Testis (tissue), 2 donors: Measurements from ENCODE around the gene NRXN3.

Experiments used
- CTCF ChIP-seq, 3 experiments: fragments of 450-650 bp in 2 of 3; fragments of 200-600 bp in 1 of 3; sonication (generic) in 1 of 3; IDR thresholded peaks; one replicate each; pipeline ENCODE4 v1.5.1; 2016 to 2019; ENCODE audit warnings: antibody characterized with exemption in 3 of 3, mild to moderate bottlenecking in 2 of 3, moderate library complexity in 1 of 3
- POLR2A ChIP-seq: fragments of 450-650 bp; IDR thresholded peaks from one replicate; pipeline ENCODE4 v1.6.1; 2017; ENCODE audit warnings: antibody characterized with exemption, mild to moderate bottlenecking, moderate library complexity

DNA sequence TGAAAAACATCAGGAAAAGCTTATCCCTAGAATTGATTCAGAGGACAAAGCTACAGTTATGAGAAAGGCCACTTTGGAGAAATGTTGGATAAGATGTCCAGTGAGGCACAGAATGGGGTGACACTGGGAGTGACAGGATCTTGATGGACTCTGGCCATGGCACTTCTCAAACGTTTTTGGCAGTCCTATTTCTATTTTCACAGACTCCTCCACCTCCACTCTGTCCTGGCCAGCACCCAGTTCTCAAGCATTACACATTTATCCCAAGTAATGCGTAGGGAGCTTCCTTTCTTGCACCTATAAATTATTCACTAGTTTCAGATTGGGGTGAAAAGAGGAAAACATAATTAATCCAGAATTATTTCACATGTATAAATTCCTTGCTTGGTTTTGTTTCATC, 727.3 kb downstream of the NRXN3 start:
- TF ChIP-seq CTCF (IDR thresholded peaks at IDR 0.05): no peak
- no peak for TF ChIP-seq POLR2A
